GM18870 (cell line): Measurements from ENCODE around the gene NES.

Experiments used
- ATAC-seq: cut with Tn5 transposase; IDR thresholded peaks from one replicate; pipeline ENCODE4 v1.9.1; 2021; ENCODE audit warnings: moderate library complexity; ENCODE audit not compliant: unreplicated experiment

NES gene

GRCh38 chr1:156676820-156677615 lies at the start of gene NES:
Gene NES, minus strand, starts transcription at chr1:156677407. Its CDS starts 143 bp downstream, at chr1:156677264.
- ATAC-seq = no peak

- no peak for ATAC-seq
Observed at GRCh38 chr1:156726549-156727226, 49.5 kb upstream of the NES start.

- ATAC-seq = no peak
Observed at GRCh38 chr1:156725683-156726280, 48.6 kb upstream of the NES start.

- no peak for ATAC-seq
Observed at GRCh38 chr1:156721535-156721934, 44.3 kb upstream of the NES start.

DNA sequence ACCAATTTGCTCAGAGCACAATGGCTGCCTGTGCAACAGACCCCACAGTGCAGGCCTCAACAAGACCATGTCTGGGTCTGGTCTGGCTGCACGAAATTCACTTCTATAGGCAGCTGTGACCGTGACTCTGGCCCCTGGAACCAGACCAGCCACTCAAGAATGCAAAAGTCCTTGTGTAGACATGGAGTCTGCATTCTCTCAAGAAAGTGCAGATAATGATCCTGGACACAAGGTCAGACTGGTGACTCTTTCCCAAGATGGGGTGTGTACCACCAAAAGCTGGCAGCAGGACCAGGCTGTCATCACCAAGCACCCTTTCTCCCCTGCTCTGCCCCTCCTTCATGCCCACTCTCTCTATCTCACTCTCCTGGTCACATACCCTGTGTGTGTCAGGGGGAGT lies 43.9 kb upstream of the NES start:
- ATAC-seq = no peak

DNA sequence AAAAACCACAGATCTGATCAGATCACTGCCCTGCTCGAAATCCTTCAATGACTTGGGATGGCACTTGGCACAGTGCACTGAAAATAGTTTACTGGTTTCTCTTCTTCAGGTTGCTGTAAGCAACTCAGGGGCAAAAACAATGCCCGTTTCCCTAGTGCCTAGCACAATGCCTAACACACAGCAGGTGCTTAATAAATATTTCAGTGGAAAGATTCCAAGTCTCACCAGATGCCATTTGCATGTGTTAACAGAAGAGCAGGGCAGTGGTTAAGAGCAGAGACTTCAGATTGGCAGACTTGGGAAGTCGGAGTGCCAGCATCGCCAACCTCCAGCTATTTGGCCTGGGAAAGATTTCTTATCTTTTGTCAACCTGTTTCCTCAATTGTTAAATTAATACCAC lies 40.1 kb upstream of the NES start:
- no peak for ATAC-seq

DNA sequence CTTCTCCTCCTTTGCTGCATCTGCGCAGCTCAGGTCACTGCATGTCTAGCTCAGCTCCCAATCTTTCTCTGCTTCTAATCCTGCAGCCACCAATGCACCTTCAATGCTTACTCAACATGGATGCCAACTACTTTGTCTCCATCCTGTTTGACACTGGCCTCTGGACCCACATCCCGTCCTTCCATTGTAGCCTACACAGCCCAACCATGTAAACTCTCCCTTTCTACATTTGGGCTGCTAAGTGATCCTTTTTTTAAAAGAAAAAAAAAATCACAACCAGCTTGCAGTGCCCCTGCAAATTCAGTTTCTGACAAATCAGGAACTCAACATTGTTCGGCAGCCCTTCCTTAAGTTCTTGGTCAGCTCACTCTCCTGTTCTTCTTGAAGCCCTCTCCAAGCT lies 37.6 kb upstream of the NES start:
- ATAC-seq = no peak

DNA sequence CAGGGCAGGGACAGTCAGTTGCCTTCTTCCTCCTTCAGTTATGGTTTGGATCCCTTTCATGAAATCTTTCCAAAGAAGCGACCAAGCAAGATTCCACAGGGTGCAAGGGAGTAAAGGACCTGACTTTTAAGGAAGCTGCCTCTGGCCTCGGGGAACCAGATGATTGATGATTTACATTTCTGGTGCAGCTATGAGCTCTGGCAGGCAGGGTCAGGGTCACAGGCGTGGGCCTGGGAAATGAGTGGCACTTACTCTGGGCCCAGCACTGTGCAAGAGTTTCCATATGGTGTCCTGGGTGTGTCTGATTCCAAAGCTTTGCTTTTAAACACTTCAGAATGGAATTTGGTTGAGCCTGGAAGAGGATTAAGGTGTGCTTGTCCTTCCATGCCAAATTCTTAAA lies 35.4 kb upstream of the NES start:
- no peak for ATAC-seq

GRCh38 chr1:156711011-156711817 lies 34.0 kb upstream of the NES start:
- no peak for ATAC-seq

DNA sequence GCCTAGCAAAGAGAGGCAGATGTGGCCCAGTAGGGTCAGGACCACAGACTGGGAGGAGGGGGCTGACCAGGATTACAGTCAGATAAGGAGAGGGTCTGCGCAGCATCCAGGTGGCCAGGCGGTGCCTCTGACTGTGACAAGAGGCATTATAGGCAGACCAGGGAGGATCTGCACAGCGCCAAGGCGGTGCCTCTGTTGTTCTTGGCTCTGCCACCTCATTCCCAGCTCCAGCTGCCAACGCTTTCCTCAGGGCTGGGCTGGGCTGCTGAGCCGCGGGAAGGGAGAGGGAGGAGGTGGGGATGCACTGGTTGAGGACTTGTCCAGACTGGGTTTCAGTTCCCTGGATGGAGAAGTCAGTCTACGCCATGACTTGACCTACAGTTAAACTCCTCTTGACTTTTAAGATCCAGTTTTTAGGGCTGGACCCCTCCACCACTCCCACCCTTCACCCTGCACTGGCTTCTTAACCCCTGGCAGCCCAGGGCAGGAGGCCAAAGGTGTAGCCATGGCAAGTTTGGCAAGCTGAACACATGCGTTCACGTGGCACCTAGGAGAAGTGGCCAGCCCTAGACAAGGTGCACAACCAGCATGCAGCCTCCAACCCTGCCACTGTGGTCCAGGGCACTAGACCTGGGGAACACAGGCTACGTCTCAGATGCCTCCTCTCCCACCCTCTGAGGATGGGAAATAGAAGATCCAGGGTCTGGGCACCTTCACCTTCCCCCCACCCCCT lies 32.7 kb upstream of the NES start:
- ATAC-seq = no peak

DNA sequence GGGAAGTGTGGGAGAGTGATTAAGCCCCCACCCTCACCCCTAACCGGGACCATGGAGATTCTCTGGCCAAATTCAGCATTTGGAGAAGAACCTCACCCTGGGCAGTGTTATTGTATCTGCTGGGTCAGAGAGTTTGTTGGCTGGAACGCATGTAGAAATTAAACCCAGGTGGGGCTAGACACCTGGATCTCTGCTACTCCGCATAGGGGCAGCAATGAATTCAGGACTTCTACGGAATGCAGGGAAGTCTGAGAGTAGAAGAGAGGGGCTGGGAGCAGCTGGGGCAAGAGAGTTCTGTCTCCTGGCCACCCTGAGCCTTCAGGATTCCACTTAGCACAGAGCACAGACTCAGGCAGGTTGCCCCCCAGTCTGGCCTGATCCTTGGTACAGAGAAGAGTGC lies 31.8 kb upstream of the NES start:
- no peak for ATAC-seq

DNA sequence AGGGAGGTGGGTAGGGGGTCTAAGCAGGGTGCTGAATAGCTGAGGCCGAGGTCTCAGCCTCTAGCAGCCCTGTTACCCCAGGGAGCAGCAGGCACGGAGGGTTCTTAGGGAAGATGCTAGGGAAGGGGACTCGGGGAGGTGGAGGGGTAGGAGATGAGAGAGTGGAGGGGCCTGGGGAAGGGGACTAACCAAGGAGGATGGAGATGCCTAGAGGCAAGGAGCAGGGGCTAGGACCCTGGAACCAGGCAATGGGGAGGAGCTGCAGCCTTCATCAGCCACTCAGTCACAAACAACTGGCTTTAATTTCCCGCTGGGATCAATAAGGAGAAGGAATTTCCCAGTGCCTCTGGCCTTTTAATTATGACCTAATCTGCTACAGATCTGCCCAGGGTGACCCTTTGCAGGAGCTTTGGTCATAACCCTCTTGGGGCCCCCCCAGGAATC lies 31.0 kb upstream of the NES start:
- no peak for ATAC-seq

GRCh38 chr1:156707417-156708217 lies 30.4 kb upstream of the NES start:
- ATAC-seq = no peak

DNA sequence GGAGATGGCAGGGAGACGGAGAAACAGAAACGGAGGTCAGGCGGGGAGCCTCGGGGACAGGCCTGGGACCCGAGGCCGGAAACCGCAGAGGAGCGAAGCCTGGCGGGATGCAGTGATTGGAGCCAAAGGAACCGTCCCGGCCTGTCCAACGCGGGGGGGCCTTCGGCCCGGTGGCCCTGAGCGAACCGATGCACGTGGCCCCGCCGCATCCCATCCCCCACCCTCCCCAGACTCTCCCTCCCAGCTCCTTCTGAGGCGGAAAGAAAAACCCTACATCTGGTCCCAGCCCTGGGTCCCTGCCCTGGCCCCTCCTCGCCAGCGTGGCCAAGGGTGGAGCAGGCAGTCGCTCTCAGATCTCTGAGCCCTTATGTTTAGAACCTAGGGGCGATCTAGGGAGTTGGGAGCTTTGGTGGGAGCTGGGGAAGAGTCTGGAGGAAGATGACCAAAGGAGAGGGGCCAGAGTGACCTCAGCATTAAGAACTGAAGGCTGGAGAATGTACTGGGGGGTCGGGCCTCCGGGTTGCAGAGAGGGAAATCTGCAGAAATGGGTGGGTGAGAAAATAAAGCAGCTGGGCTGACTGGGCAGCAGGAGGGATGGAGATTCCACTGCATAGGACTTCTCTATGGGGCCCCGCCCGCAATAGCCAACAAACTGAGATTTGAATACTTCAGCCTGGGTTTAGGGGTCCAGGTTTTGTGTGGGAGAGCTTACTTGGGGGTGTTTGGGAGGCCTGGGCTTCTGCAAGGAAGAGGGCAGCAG lies 29.6 kb upstream of the NES start:
- no peak for ATAC-seq

GRCh38 chr1:156705918-156706656 lies 28.9 kb upstream of the NES start:
- ATAC-seq = no peak

GRCh38 chr1:156705321-156705917 lies 28.2 kb upstream of the NES start, which contains the start of gene CRABP2:
Gene CRABP2, minus strand, starts transcription at chr1:156705583. Its CDS starts 137 bp downstream, at chr1:156705446.
- no peak for ATAC-seq

GRCh38 chr1:156704930-156705320 lies 27.7 kb upstream of the NES start:
- no peak for ATAC-seq
